ENCODE results near the gene SH3RF2. TPM values are rescaled to one million over a fixed set of nuclear protein-coding genes. Genes with fewer than 3 reads are reported as not detected.

The SH3RF2 gene
- total and polyA plus RNA-seq, 2 donors (not counting 1 experiment from before 2014, with no cell fraction given): 0.53 to 1.2 TPM

- Histone ChIP-seq H3K9ac (ENCODE audit: insufficient read depth, low read length) (no peak overlapping the region), H3K4me3 (replicated peaks in 1 of 4; ENCODE audit: control extremely low read depth in 1 of 4, insufficient read depth in 1 of 4, low read depth in 3 of 4, low read length in 4 of 4) (no peak overlapping the region), H3K4me2 (ENCODE audit: extremely low read depth, insufficient read depth, low read length) (no peak overlapping the region), H3K79me2 (ENCODE audit: control insufficient read depth, insufficient read depth, low read length) (no peaks in the 10 kb centered on the region), H3K36me3 (ENCODE audit: control insufficient read depth, insufficient read depth, low read length) (no peaks in the 10 kb centered on the region), H3K27ac (ENCODE audit: insufficient read depth, low read length) (no peak overlapping the region), H2AFZ (ENCODE audit: low read length) (no peak overlapping the region), H3K4me1 (ENCODE audit: control insufficient read depth, extremely low read depth, insufficient read depth, low read length) (peaks cover 4% of the 10 kb centered on the region), H4K20me1 (ENCODE audit: control insufficient read depth, extremely low read depth, insufficient read depth, low read length) (no peaks in the 10 kb centered on the region), H3K27me3 (ENCODE audit: control insufficient read depth, insufficient read depth, low read length) (no peaks in the 10 kb centered on the region), H3K9me3 (ENCODE audit: control insufficient read depth, insufficient read depth, low read depth, low read length) (no peaks in the 10 kb centered on the region)
- peak in 1 of 2 donors; percentile 85 for DNase-seq (ENCODE audit: low read depth in 2 of 2)
- TF ChIP-seq CTCF (conservative IDR thresholded peaks at IDR 0.05 in 1 of 2, IDR thresholded peaks at IDR 0.05 in 1 of 2; ENCODE audit: low read depth in 1 of 2, low read length in 2 of 2) (no peak), EZH2 (IDR thresholded peaks at IDR 0.05; ENCODE audit: low read length, missing control alignments) (no peak)
These were observed 1.3 kb downstream of the SH3RF2 start for GRCh38 chr5:145937432-145938250.

GRCh38 chr5:145938776-145939539 lies 2.6 kb downstream of the SH3RF2 start:
- Histone ChIP-seq H3K4me3 (replicated peaks in 1 of 4; ENCODE audit: control extremely low read depth in 1 of 4, insufficient read depth in 1 of 4, low read depth in 3 of 4, low read length in 4 of 4) (no peak overlapping the region), H3K27me3 (ENCODE audit: control insufficient read depth, insufficient read depth, low read length) (no peaks in the 10 kb centered on the region), H3K79me2 (ENCODE audit: control insufficient read depth, insufficient read depth, low read length) (no peaks in the 10 kb centered on the region), H3K4me1 (ENCODE audit: control insufficient read depth, extremely low read depth, insufficient read depth, low read length) (peaks cover 4% of the 10 kb centered on the region), H2AFZ (ENCODE audit: low read length) (no peak overlapping the region), H3K9ac (ENCODE audit: insufficient read depth, low read length) (no peak overlapping the region), H3K36me3 (ENCODE audit: control insufficient read depth, insufficient read depth, low read length) (no peaks in the 10 kb centered on the region), H4K20me1 (ENCODE audit: control insufficient read depth, extremely low read depth, insufficient read depth, low read length) (no peaks in the 10 kb centered on the region), H3K4me2 (ENCODE audit: extremely low read depth, insufficient read depth, low read length) (no peak overlapping the region), H3K27ac (ENCODE audit: insufficient read depth, low read length) (no peak overlapping the region), H3K9me3 (ENCODE audit: control insufficient read depth, insufficient read depth, low read depth, low read length) (no peaks in the 10 kb centered on the region)
- no peak for TF ChIP-seq EZH2 (IDR thresholded peaks at IDR 0.05; ENCODE audit: low read length, missing control alignments)
- no peak for TF ChIP-seq CTCF (conservative IDR thresholded peaks at IDR 0.05 in 1 of 2, IDR thresholded peaks at IDR 0.05 in 1 of 2; ENCODE audit: low read depth in 1 of 2, low read length in 2 of 2)
- peak in 1 of 2 donors; percentile 70 for DNase-seq (ENCODE audit: low read depth in 2 of 2)

GRCh38 chr5:145939540-145940065 lies 3.2 kb downstream of the SH3RF2 start:
- H3K4me3 ChIP-seq (replicated peaks in 1 of 4; ENCODE audit: control extremely low read depth in 1 of 4, insufficient read depth in 1 of 4, low read depth in 3 of 4, low read length in 4 of 4): no peak overlapping the region
- H2AFZ ChIP-seq (ENCODE audit: low read length): no peak overlapping the region
- no peak overlapping the region for H3K9ac ChIP-seq (ENCODE audit: insufficient read depth, low read length)
- H3K36me3 ChIP-seq (ENCODE audit: control insufficient read depth, insufficient read depth, low read length): no peaks in the 10 kb centered on the region
- no peaks in the 10 kb centered on the region for H3K9me3 ChIP-seq (ENCODE audit: control insufficient read depth, insufficient read depth, low read depth, low read length)
- TF ChIP-seq CTCF (conservative IDR thresholded peaks at IDR 0.05 in 1 of 2, IDR thresholded peaks at IDR 0.05 in 1 of 2; ENCODE audit: low read depth in 1 of 2, low read length in 2 of 2) (no peak), EZH2 (IDR thresholded peaks at IDR 0.05; ENCODE audit: low read length, missing control alignments) (no peak)
- no peak overlapping the region for H3K27ac ChIP-seq (ENCODE audit: insufficient read depth, low read length)
- no peak overlapping the region for H3K4me2 ChIP-seq (ENCODE audit: extremely low read depth, insufficient read depth, low read length)
- H4K20me1 ChIP-seq (ENCODE audit: control insufficient read depth, extremely low read depth, insufficient read depth, low read length): no peaks in the 10 kb centered on the region
- DNase-seq (ENCODE audit: low read depth in 2 of 2): no peak
- no peaks in the 10 kb centered on the region for H3K27me3 ChIP-seq (ENCODE audit: control insufficient read depth, insufficient read depth, low read length)
- peaks cover 4% of the 10 kb centered on the region for H3K4me1 ChIP-seq (ENCODE audit: control insufficient read depth, extremely low read depth, insufficient read depth, low read length)
- no peaks in the 10 kb centered on the region for H3K79me2 ChIP-seq (ENCODE audit: control insufficient read depth, insufficient read depth, low read length)
